ENCODE measurements around the gene FAM83B. TPM values are rescaled to one million over a fixed set of nuclear protein-coding genes. Genes with fewer than 3 reads are reported as not detected.

Gene FAM83B
- total and polyA plus RNA-seq, 2 donors (not counting 3 experiments of a cell fraction or from before 2014, with no cell fraction given), result not detected

GRCh38 chr6:54980511-54981275 is 134.1 kb downstream of the FAM83B start:
- Histone ChIP-seq H3K27ac (ENCODE audit: insufficient read depth, low read depth, low read length) (no peak overlapping the region), H2AFZ (ENCODE audit: low read depth, low read length) (no peak overlapping the region), H3K36me3 (ENCODE audit: control insufficient read depth in 2 of 2, extremely low read depth in 1 of 2, insufficient read depth in 2 of 2, low read length in 2 of 2) (no peaks in the 10 kb centered on the region), H3K4me2 (ENCODE audit: insufficient read depth, low read length) (no peak overlapping the region), H3K27me3 (ENCODE audit: control insufficient read depth in 2 of 2, insufficient read depth in 2 of 2, low read length in 2 of 2) (no peaks in the 10 kb centered on the region), H3K4me3 (replicated peaks in 1 of 3; ENCODE audit: insufficient read depth in 1 of 3, low read depth in 1 of 3, low read length in 3 of 3) (no peak overlapping the region), H3K4me1 (ENCODE audit: control insufficient read depth, extremely low read depth, insufficient read depth, low read length) (no peaks in the 10 kb centered on the region), H3K9me1 (replicated peaks; ENCODE audit: control insufficient read depth, extremely low read depth, insufficient read depth, low read length) (no peaks in the 10 kb centered on the region), H4K20me1 (replicated peaks; ENCODE audit: control insufficient read depth, extremely low read depth, insufficient read depth, low read length) (no peaks in the 10 kb centered on the region), H3K9me3 (replicated peaks; ENCODE audit: control insufficient read depth, insufficient read depth, low read length) (no peaks in the 10 kb centered on the region), H3K79me2 (ENCODE audit: control insufficient read depth, insufficient read depth, low read length) (no peaks in the 10 kb centered on the region), H3K9ac (replicated peaks; ENCODE audit: extremely low read depth, insufficient read depth, low read length) (no peak overlapping the region)
- no peak for TF ChIP-seq CTCF (IDR thresholded peaks at IDR 0.05; ENCODE audit: extremely low read depth in 1 of 2, insufficient read depth in 1 of 2, low read depth in 1 of 2, low read length in 2 of 2)
- no peak for TF ChIP-seq POLR2AphosphoS5 (IDR thresholded peaks at IDR 0.05; ENCODE audit: insufficient read depth, low read depth, low read length)
- TF ChIP-seq JUN (IDR thresholded peaks at IDR 0.05; ENCODE audit: borderline replicate concordance, insufficient read depth, insufficient read length, low read depth), result no peak
- no peak for TF ChIP-seq MYC (IDR thresholded peaks at IDR 0.05; ENCODE audit: low read depth, low read length)
- TF ChIP-seq MAX (IDR thresholded peaks at IDR 0.05; ENCODE audit: insufficient read depth, insufficient read length), result no peak
- TF ChIP-seq EZH2 (IDR thresholded peaks at IDR 0.05; ENCODE audit: borderline replicate concordance, low read depth, low read length, severe bottlenecking), result no peak
- TF ChIP-seq GATA2 (IDR thresholded peaks at IDR 0.05; ENCODE audit: insufficient read depth, insufficient read length, low read depth, low read length), result no peak
- no peak for TF ChIP-seq POLR2A (IDR thresholded peaks at IDR 0.05; ENCODE audit: low read depth, low read length)
- no peak for TF ChIP-seq FOS (IDR thresholded peaks at IDR 0.05; ENCODE audit: borderline replicate concordance, insufficient read depth, low read length)
- ChIA-PET CTCF (no interaction called here), POLR2A (no interaction called here)
- no TSS peak for BruUV-seq (replicated peaks)
- dilution Hi-C loops (cut with MboI; ENCODE audit: extremely low pct_ligation_motif_present, low sequenced_read_pairs), result no loop called here
- intact Hi-C loops (cut with micrococcal nuclease), result no loop called here
- DNase-seq (ENCODE audit: low read depth, low spot score), result no peak
- no peak for FAIRE-seq

Measured in endothelial cell of umbilical vein (primary cell).